Smooth muscle cell (in vitro differentiated cells): Measurements from ENCODE around the gene SNX8. TPM values are rescaled to one million over a fixed set of nuclear protein-coding genes. Genes with fewer than 3 reads are reported as not detected.

Source experiments
- DNase-seq: peaks from one replicate; lab custom pipeline; 2025; ENCODE audit not compliant: unreplicated experiment; lab: John Stamatoyannopoulos, UW
- H2AFZ ChIP-seq: fragments of 200-600 bp; sonication (generic); 2 replicates; pipeline ENCODE4 v1.6.0; 2016; ENCODE audit warnings: antibody characterized with exemption, low read depth, mild to moderate bottlenecking
- H3F3A ChIP-seq: fragments of 200-600 bp; sonication (generic); 2 replicates; pipeline ENCODE4 v1.6.0; 2017; ENCODE audit warnings: antibody characterized with exemption, low read depth
- H3K27ac ChIP-seq: fragments of 200-600 bp; sonication (generic); 2 replicates; pipeline ENCODE4 v1.5.1; 2016; ENCODE audit warnings: low read depth, mild to moderate bottlenecking
- H3K27me3 ChIP-seq: fragments of 200-600 bp; sonication (generic); 2 replicates; pipeline ENCODE4 v1.6.1; 2016; ENCODE audit warnings: low read depth, mild to moderate bottlenecking
- H3K36me3 ChIP-seq: fragments of 200-600 bp; sonication (generic); 2 replicates; pipeline ENCODE4 v1.5.1; 2016; ENCODE audit warnings: low read depth
- H3K4me1 ChIP-seq: fragments of 200-600 bp; sonication (generic); 2 replicates; pipeline ENCODE4 v1.5.1; 2016; ENCODE audit warnings: low read depth
- H3K4me2 ChIP-seq: fragments of 200-600 bp; sonication (generic); 2 replicates; pipeline ENCODE4 v1.6.0; 2016; ENCODE audit warnings: mild to moderate bottlenecking
- H3K4me3 ChIP-seq: fragments of 200-600 bp; sonication (generic); 2 replicates; pipeline ENCODE4 v1.5.1; 2016; ENCODE audit warnings: mild to moderate bottlenecking
- H3K79me2 ChIP-seq: fragments of 200-600 bp; sonication (generic); 2 replicates; pipeline ENCODE4 v1.6.0; 2016; ENCODE audit warnings: low read depth, mild to moderate bottlenecking
- H3K9ac ChIP-seq: fragments of 200-600 bp; sonication (generic); 2 replicates; pipeline ENCODE4 v1.6.0; 2016; ENCODE audit warnings: low read depth
- H3K9me3 ChIP-seq: fragments of 200-600 bp; sonication (generic); replicated peaks from 2 replicates; pipeline ENCODE4 v1.5.1; 2016; ENCODE audit warnings: low read depth
- H4K20me1 ChIP-seq: fragments of 200-600 bp; sonication (generic); 2 replicates; pipeline ENCODE4 v1.6.0; 2016; ENCODE audit warnings: low read depth
- WGBS: methylation state at CpG from one replicate; pipeline ENCODE4 v1.1.7; 2016; ENCODE audit warnings: low lambda C conversion rate; 5-methylcytosine and 5-hydroxymethylcytosine counted together
- polyA plus RNA-seq: library from polyadenylated mRNA; unstranded; fragments of >200 nt; fragmentation: Nextera tagmentation; extraction: Ambion mirVana; gene quantifications from 2 replicates; pipeline ENCODE4 v1.2.1, GENCODE V29; 2016
- total RNA-seq: library from RNA; depleted of rRNA; stranded (reverse); fragments of >200 nt; gene quantifications from 2 replicates; pipeline ENCODE4 v1.2.3, GENCODE V29; 2014
- TF ChIP-seq, protein P1 (sequence below): fragments of 200-600 bp; sonication (generic); IDR thresholded peaks from 2 replicates; pipeline ENCODE4 v1.5.1; 2017; ENCODE audit warnings: borderline replicate concordance, mild to moderate bottlenecking, antibody characterized with exemption; ENCODE audit not compliant: insufficient read depth, poor library complexity, severe bottlenecking

The SNX8 gene
- total and polyA plus RNA-seq, 2 experiments from 2014 or later: 46.9 to 49.9 TPM

- Histone ChIP-seq H3K4me3 (no peak overlapping the region), H3K9me3 (no peaks in the 10 kb centered on the region), H3F3A (peaks cover 4% of the 10 kb centered on the region), H3K9ac (no peak overlapping the region), H3K27me3 (no peaks in the 10 kb centered on the region), H3K4me1 (peaks cover 11% of the 10 kb centered on the region), H3K79me2 (peaks cover 79% of the 10 kb centered on the region), H3K36me3 (peaks cover 11% of the 10 kb centered on the region), H3K4me2 (no peak overlapping the region), H4K20me1 (peaks cover 89% of the 10 kb centered on the region), H2AFZ (no peak overlapping the region), H3K27ac (no peak overlapping the region)
- TF ChIP-seq, protein P1, sequence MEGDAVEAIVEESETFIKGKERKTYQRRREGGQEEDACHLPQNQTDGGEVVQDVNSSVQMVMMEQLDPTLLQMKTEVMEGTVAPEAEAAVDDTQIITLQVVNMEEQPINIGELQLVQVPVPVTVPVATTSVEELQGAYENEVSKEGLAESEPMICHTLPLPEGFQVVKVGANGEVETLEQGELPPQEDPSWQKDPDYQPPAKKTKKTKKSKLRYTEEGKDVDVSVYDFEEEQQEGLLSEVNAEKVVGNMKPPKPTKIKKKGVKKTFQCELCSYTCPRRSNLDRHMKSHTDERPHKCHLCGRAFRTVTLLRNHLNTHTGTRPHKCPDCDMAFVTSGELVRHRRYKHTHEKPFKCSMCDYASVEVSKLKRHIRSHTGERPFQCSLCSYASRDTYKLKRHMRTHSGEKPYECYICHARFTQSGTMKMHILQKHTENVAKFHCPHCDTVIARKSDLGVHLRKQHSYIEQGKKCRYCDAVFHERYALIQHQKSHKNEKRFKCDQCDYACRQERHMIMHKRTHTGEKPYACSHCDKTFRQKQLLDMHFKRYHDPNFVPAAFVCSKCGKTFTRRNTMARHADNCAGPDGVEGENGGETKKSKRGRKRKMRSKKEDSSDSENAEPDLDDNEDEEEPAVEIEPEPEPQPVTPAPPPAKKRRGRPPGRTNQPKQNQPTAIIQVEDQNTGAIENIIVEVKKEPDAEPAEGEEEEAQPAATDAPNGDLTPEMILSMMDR: no peak
- 91% methylated on average over 11 of the region's 11 CpGs for WGBS
- no peak for DNase-seq
Measured at GRCh38 chr7:2359610-2360009, 45.4 kb upstream of the SNX8 start.

DNA sequence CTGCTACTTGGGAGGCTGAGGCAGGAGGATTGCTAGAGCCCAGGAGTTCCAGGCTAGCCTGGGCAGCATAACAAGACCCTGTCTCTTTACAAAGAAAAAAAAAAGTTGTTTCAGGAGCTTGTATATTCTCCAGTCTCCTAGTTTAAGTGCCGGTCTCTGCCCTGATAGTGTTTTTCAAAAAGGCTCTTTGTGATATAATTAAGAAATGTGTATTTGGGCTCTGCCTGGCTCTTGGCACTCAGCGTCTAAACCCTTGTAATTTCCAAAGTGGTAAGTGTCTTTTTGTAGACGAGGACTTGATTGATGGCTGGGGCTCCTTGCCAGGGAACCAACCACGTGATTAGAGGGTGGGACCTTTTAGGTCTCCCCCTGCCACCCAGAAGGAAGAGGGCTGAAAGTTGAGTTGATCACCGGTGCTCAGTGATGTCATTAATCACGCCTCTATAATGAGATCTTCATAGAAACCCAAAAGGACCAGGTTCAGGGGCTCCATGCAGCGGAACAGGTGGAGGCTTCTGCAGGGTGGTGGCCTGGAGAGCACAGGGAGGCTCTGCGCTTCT is 44.8 kb upstream of the SNX8 start:
- no peak overlapping the region for H3K9ac ChIP-seq
- no peak for DNase-seq
- H3K9me3 ChIP-seq: no peaks in the 10 kb centered on the region
- H3K4me3 ChIP-seq: no peak overlapping the region
- peaks cover 8% of the 10 kb centered on the region for H3K36me3 ChIP-seq
- H3K27me3 ChIP-seq: no peaks in the 10 kb centered on the region
- WGBS: 90% methylated on average over 8 of the region's 8 CpGs
- peaks cover 11% of the 10 kb centered on the region for H3K4me1 ChIP-seq
- no peak overlapping the region for H3K27ac ChIP-seq
- H3K4me2 ChIP-seq: no peak overlapping the region
- H2AFZ ChIP-seq: no peak overlapping the region
- TF ChIP-seq, protein P1: no peak
- H4K20me1 ChIP-seq: peaks cover 84% of the 10 kb centered on the region
- peaks cover 79% of the 10 kb centered on the region for H3K79me2 ChIP-seq
- peaks cover 4% of the 10 kb centered on the region for H3F3A ChIP-seq

GRCh38 chr7:2357571-2357970 is 43.3 kb upstream of the SNX8 start:
- Histone ChIP-seq H3K27ac (peak overlapping the region; percentile 79), H3K4me3 (no peak overlapping the region), H3F3A (peaks cover 4% of the 10 kb centered on the region), H3K4me2 (peak overlapping the region; percentile 97), H3K36me3 (peaks cover 8% of the 10 kb centered on the region), H3K4me1 (peaks cover 16% of the 10 kb centered on the region), H3K27me3 (no peaks in the 10 kb centered on the region), H3K9ac (no peak overlapping the region), H2AFZ (no peak overlapping the region), H4K20me1 (peaks cover 76% of the 10 kb centered on the region), H3K9me3 (no peaks in the 10 kb centered on the region), H3K79me2 (peaks cover 82% of the 10 kb centered on the region)
- no peak for DNase-seq
- TF ChIP-seq, protein P1: no peak
- 93% methylated on average over 6 of the region's 6 CpGs for WGBS

DNA sequence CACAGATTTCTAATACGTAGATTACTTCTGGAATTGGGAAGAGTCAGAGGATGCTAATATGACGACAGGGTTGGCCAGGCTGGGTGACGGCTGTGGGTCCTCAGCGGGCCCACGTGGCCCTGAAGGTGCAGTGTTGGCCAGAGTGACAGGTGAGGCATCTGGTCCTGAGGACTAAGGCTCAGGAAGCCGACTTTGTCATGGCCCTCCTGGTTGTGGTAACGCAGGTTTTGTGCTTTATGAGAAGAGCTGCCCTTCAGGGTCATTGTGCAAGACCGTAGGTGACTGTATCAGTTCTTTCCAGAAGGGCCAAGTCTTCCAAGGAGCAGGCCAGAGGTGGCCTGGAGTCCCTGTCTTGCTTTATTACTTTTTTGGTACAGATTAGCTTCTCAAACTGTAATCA is 42.9 kb upstream of the SNX8 start:
- Histone ChIP-seq H2AFZ (no peak overlapping the region), H3K79me2 (peaks cover 80% of the 10 kb centered on the region), H3K9ac (no peak overlapping the region), H3K27ac (peak overlapping the region; percentile 79), H3K4me3 (no peak overlapping the region), H3F3A (peaks cover 4% of the 10 kb centered on the region), H4K20me1 (peaks cover 72% of the 10 kb centered on the region), H3K9me3 (no peaks in the 10 kb centered on the region), H3K36me3 (peaks cover 4% of the 10 kb centered on the region), H3K4me1 (peaks cover 16% of the 10 kb centered on the region), H3K4me2 (peak overlapping the region; percentile 97), H3K27me3 (no peaks in the 10 kb centered on the region)
- no peak for DNase-seq
- TF ChIP-seq, protein P1: no peak
- WGBS: 91% methylated on average over 8 of the region's 8 CpGs
